Activated T-cell treated with anti-CD3 and anti-CD28 coated beads for 24 hours (primary cell): ENCODE results near the gene FAM234B.
"Not testable (repeated sequence)": the region's sequence is repeated elsewhere in the genome, so short reads cannot be mapped to it uniquely, and the experiment has no call there.

ENCODE experiments used
- DNase-seq: peaks from one replicate; pipeline ENCODE4 v3.0.0-alpha.2; 2020; ENCODE audit warnings: low read depth

The FAM234B gene

GRCh38 chr12:13061377-13061776 lies 17.2 kb downstream of the FAM234B start:
- DNase-seq: no peak

GRCh38 chr12:13062669-13063068 lies 18.5 kb downstream of the FAM234B start:
- no peak for DNase-seq

GRCh38 chr12:13066014-13066413 lies 21.8 kb downstream of the FAM234B start:
- DNase-seq: no peak

GRCh38 chr12:13066459-13066858 lies 22.3 kb downstream of the FAM234B start:
- DNase-seq: no peak

- DNase-seq: no peak
Observed at GRCh38 chr12:13067322-13067721, 23.1 kb downstream of the FAM234B start.

GRCh38 chr12:13069380-13069779 lies 25.2 kb downstream of the FAM234B start:
- no peak for DNase-seq

GRCh38 chr12:13071305-13072280 lies 27.4 kb downstream of the FAM234B start:
- no peak for DNase-seq

GRCh38 chr12:13073173-13073572 lies 29.0 kb downstream of the FAM234B start:
- DNase-seq: no peak

- no peak for DNase-seq
Observed at GRCh38 chr12:13074396-13075117, 30.4 kb downstream of the FAM234B start.

- DNase-seq: no peak
Observed at GRCh38 chr12:13075118-13075480, 30.9 kb downstream of the FAM234B start.

GRCh38 chr12:13075786-13076570 lies 31.8 kb downstream of the FAM234B start:
- DNase-seq: no peak

GRCh38 chr12:13079440-13079906 lies 35.3 kb downstream of the FAM234B start:
- DNase-seq: no peak

- no peak for DNase-seq
Observed at GRCh38 chr12:13080266-13080665, 36.1 kb downstream of the FAM234B start.

GRCh38 chr12:13082861-13083260 lies 38.7 kb downstream of the FAM234B start:
- DNase-seq: no peak

GRCh38 chr12:13083638-13084037 lies 39.5 kb downstream of the FAM234B start:
- DNase-seq: not testable (repeated sequence)

GRCh38 chr12:13084898-13085640 lies 40.9 kb downstream of the FAM234B start:
- no peak for DNase-seq

- DNase-seq: no peak
Observed at GRCh38 chr12:13085968-13086686, 41.9 kb downstream of the FAM234B start.

- DNase-seq: no peak
Observed at GRCh38 chr12:13087766-13088165, 43.6 kb downstream of the FAM234B start.

GRCh38 chr12:13088496-13088895 lies 44.3 kb downstream of the FAM234B start:
- no peak for DNase-seq

GRCh38 chr12:13090054-13090453 lies 45.9 kb downstream of the FAM234B start:
- no peak for DNase-seq

- DNase-seq: no peak
Observed at GRCh38 chr12:13091832-13092231, 47.7 kb downstream of the FAM234B start.
